ENCODE measurements around the gene GLIPR1.
"Not testable (repeated sequence)": the region's sequence is repeated elsewhere in the genome, so short reads cannot be mapped to it uniquely, and the experiment has no call there.

GLIPR1 gene

DNA sequence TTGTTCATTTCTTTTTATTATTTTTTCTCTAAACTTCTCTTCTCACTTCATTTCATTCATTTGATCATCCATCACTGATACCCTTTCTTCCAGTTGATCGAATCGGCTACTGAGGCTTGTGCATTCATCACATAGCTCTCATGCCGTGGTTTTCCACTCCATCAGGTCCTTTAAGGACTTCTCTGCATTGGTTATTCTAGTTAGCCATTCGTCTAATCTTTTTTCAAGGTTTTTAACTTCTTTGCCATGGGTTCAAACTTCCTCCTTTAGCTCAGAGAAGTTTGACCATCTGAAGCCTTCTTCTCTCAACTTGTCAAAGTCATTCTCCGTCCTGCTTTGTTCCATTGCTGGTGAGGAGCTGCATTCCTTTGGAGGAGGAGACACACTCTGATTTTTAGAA is 41.6 kb downstream of the GLIPR1 start:
- not testable (repeated sequence) for DNase-seq

GRCh38 chr12:75525263-75525662 is 44.7 kb downstream of the GLIPR1 start:
- DNase-seq = no peak

GRCh38 chr12:75526655-75527511 is 46.3 kb downstream of the GLIPR1 start:
- DNase-seq = peak; percentile 49

DNA sequence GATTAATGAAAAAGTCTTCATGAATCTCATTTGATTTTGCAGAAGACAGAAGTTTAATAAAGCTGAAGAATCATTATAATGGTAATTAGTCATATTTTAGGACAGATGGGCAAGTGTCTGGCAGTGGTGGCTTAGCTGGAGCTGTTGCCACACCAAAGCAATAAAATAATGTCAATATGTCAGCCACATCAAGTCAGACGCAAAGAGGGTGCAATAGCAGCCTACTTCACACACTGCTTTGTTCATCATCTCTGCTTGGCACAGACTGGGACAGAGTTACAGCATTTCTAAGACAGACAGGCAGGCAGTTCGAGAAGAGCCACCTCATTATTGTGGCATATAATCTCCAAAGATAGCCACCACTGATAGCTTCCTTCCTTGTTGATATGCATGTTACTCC is 47.7 kb downstream of the GLIPR1 start:
- no peak for DNase-seq

DNA sequence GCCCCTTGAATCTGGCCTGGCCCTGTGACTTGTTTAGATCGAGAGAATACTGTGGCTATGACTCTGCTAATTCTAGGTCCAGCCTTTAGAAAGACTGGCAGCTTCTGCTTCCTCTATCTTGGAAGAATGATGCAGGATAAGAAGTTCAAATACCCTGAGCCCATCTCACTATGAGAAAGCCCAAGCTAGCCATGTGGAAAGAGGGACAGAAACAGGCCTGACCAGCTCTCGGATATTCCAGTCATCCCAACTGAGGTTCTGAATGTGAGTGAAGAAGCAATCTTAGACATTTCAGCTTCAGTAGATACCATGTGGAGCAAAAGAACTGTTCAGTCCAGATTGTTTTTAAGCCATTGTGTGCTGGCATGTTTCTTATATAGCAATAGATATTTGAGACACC is 48.1 kb downstream of the GLIPR1 start:
- no peak for DNase-seq

- no peak for DNase-seq
These were observed 48.8 kb downstream of the GLIPR1 start for GRCh38 chr12:75529316-75529715.

GRCh38 chr12:75529826-75530225 is 49.3 kb downstream of the GLIPR1 start:
- no peak for DNase-seq

DNA sequence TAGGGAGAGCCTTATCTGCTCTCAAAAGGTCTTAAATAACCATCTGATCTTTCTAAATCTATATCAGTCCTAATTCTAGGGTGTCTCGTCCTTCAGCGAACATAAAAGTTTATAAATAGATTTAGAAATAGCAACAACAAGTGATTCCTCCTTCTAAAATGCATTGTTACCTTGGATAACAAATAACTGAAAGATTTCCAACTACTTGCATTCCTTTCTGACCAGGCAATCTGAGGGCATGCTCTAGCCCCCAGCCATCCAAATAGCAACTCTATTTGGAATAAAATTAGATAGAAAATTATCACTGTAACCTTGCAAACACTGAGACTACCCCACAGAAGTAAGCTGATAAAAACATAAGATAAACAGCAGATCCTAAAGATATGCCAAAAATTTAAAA is 52.7 kb downstream of the GLIPR1 start:
- DNase-seq = no peak

DNA sequence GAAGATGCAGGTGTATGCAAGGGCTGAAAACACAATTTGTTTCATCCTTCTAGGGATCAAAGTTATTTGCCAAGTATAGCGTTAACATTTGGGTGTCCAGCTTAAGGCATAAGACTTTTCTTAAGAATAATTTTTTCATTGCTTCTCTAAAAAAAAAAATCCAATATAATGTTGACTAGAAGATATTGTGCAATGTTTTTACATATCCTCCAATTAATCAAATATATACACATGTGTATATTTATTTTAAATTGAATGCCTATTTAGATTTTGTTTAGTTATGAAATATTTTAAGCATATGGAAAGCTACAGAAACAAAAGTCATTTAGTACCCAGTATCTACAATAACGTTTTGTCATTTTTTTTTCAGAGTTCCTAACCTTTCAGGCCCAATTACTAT is 59.3 kb downstream of the GLIPR1 start:
- DNase-seq = no peak

DNA sequence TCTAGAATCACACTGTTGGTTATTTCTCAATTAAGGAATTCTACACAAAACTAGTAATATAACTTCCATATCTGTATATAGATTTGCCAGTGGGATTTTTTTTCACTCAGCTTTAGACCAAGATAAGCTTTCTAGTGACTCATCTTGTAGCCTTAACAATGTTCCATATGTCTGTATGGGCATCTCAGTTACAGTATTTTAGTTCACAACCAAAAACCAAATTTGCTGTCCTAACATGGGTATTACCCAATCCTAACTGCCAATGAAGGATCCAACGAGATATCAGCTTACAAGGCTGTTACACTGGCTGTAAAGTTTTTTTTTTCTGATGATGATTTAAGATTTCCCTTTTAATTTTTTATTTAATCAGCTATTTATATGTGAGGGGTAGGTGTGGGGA is 62.4 kb downstream of the GLIPR1 start:
- DNase-seq = no peak

DNA sequence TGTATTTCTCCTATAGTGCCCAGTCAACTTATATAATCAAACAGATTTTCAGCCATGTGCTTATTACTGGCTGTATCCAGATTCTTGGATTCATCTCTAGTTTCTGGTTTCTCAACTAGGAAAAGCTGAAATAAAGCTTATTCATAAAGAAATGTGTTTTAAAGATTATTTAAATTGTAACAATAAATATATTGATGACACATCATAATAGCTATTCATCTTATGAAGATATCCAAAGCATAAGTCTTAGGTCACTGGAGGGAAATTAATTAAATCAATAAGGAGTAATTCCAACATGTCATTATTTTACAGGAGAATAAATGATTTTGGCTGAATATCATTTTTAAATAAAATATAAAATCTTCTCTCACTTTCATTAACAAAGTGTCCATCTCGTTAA is 63.0 kb downstream of the GLIPR1 start:
- DNase-seq = no peak

- DNase-seq = no peak
These were observed 65.1 kb downstream of the GLIPR1 start for GRCh38 chr12:75545636-75546035.

GRCh38 chr12:75548879-75549278 is 68.3 kb downstream of the GLIPR1 start:
- DNase-seq = no peak

GRCh38 chr12:75549989-75550388 is 69.4 kb downstream of the GLIPR1 start:
- no peak for DNase-seq

DNA sequence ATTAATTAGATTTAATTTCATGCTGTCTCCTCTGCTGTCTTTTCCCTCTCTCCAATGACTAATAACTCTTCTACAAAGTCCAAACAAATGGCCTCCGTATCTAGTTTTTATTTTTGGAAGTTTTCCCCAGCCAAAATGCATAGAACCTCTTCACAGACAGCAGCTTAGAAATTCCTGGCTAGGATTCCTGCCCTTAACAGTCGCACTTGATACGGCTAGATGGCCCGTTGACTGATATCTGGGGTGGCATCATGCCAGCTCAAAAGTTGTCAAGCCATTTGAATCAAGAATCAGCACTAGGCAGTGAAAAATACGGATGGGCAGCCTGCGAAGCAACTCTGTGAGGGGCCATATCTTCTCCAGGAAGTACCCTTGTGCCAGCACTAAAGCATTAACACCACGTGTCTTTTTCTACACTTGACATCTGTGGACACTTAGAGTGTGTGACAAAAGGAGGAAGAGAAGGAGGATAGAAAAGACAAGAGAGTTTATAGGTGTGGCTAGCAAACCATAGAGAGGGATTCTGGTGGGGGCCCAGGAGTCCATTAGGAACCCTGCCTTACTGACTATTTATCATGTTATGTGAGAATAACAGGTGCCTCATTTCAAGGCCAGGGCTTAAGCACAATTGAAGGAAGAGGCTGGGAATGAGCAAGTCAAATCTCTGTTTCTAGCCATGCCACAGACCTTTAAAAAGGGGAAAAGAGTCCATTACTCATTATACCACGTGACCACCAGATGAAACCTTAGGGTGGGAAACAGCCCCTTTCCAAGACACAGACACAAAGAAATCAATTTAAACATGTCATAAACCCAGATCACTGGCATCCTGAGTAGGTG is 70.1 kb downstream of the GLIPR1 start:
- DNase-seq = no peak

DNA sequence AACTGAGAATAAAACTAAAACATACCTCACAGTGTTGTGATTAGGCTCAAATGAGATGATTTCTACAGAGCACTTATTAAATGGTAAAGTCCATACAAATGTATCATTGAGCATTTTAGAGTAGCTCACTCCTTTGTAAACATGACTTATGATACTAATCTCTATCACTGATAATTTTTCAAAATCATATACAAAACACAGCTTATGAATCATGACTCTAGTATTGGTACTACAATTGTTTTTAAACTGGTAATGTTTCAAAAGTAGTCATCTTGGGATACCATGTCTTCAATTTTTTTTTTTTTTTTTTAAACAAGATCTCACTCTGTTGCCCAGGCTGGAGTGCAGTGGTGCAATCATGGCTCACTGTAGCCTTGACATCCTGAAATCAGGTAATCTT is 70.9 kb downstream of the GLIPR1 start:
- no peak for DNase-seq

DNA sequence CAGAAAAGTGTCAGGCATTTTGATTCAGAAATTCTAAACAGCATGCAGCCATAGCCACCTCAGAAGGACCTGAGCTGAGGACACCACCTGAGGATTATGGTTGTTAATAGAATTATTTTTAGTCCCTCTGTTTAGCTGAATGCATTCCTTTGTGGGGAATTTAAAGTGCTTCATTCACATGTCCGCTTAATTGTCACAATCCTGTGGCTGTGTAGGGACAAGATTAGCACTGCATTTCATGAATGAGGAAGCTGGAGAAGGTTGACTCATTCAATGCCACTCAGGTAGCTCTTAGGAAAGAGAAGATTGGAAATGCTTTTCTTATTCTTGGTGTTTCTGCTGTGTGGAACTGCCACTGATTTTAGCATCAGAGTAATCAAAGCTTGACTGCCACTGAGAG is 72.8 kb downstream of the GLIPR1 start:
- DNase-seq = no peak
